GM12875 (cell line): ENCODE measurements around the gene LPAR1.

Source experiments
- H3K4me3 ChIP-seq: one replicate; pipeline ENCODE4 v1.5.1; 2011; ENCODE audit warnings: low read depth, low read length, control low read depth
- TF ChIP-seq, protein P1 (sequence below): IDR thresholded peaks from 2 replicates; pipeline ENCODE4 v1.5.1; 2011; ENCODE audit warnings: low read depth, mild to moderate bottlenecking, control low read depth, inconsistent platforms, low read length, moderate library complexity, borderline replicate concordance; ENCODE audit not compliant: insufficient read depth

Gene LPAR1

DNA sequence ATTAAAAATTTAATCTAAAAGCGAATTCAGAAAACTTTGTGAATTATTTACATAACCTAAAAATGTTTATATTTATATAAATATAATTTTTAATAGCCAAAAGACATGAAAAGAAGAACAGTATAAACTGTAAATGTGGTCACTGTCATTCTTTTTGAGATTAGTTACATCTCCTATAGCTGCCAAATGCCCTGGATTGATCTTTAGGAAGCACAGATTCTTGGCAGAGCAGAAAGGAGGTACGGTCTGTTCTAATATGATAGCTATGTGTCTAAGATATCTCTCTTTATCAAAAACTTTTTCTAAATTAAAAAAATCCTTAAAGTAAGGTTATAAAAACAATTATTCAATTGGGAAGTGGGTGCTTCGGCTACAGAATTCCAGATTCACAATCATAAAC lies 151.0 kb downstream of the LPAR1 start:
- H3K4me3 ChIP-seq, result no peak overlapping the region
- TF ChIP-seq, protein P1, sequence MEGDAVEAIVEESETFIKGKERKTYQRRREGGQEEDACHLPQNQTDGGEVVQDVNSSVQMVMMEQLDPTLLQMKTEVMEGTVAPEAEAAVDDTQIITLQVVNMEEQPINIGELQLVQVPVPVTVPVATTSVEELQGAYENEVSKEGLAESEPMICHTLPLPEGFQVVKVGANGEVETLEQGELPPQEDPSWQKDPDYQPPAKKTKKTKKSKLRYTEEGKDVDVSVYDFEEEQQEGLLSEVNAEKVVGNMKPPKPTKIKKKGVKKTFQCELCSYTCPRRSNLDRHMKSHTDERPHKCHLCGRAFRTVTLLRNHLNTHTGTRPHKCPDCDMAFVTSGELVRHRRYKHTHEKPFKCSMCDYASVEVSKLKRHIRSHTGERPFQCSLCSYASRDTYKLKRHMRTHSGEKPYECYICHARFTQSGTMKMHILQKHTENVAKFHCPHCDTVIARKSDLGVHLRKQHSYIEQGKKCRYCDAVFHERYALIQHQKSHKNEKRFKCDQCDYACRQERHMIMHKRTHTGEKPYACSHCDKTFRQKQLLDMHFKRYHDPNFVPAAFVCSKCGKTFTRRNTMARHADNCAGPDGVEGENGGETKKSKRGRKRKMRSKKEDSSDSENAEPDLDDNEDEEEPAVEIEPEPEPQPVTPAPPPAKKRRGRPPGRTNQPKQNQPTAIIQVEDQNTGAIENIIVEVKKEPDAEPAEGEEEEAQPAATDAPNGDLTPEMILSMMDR, result no peak

DNA sequence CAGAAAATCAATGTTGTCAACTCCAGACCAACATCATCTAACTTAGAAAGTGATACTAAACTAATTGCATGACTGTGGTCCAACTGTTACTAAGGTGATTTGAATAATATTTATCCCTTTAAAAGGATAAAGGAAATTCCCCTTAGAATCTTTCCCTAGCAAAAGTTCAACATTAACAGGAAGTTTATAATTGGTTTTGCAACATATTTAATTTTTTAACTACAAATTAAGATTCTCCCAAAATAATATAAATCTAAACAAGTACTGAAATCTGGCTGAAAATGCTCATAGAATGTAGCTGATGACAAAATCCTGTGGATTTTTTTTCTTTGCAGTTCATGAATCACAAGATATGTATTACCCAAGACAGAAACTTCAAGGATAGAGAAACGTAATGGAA lies 151.4 kb downstream of the LPAR1 start:
- no peak overlapping the region for H3K4me3 ChIP-seq
- TF ChIP-seq, protein P1, result no peak

DNA sequence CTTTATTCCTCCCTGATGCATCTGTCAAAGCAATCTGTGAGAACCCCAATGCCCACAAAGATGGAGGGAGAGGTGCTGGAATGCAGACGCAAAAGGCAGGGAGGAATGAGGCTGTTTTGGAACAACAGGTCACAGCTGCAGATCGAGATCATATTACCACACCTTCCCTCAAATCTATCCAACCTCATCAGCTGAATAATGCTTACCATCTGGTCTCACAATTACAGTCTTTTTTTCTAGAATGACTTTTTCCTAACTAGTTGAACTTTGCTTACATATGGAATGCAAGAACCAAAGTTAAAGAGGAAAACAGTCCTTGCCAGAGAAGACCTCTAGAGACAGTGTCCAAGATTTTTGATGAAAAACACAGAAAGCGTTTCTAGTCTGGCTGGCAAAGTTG lies 158.1 kb downstream of the LPAR1 start:
- no peak overlapping the region for H3K4me3 ChIP-seq
- TF ChIP-seq, protein P1, result no peak

DNA sequence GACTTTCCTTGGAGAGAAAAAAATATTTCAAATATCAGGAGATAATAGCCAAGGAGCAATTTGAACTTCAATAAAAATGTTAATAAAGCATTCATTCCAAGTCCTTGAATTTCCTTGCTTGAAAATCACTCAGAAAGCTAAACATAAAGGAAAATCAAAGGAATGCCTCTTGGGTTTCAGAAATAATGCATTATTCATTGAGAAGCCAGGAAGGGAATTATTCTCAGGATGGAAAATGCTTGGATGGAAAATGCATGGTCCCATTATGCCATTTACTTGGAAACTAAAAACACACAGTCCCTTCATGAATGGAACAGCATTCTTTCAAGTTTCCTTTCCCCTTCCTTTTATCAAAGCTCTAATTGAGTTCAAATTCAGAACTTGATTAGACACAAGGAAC lies 160.9 kb downstream of the LPAR1 start:
- no peak overlapping the region for H3K4me3 ChIP-seq
- TF ChIP-seq, protein P1, result no peak

DNA sequence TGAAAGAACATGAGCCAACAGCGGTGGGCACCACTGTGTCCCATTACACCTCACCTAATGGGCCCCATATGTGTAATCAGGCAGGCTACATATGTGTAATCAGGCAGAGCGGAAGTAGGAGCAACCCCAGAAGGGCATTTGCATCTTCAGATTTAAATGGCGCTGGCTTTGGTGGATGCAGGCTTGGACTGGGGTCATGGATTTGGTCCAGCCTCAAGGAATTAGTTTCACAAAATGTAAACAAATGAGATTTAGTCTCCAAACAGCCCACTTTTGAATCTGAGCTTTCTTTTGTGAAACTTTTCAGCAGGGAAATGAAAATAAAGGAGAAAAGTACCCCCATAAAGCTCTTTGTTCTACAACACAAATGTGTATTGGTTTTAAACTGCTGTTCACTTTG lies 161.3 kb downstream of the LPAR1 start:
- TF ChIP-seq, protein P1, result no peak
- H3K4me3 ChIP-seq, result no peak overlapping the region

DNA sequence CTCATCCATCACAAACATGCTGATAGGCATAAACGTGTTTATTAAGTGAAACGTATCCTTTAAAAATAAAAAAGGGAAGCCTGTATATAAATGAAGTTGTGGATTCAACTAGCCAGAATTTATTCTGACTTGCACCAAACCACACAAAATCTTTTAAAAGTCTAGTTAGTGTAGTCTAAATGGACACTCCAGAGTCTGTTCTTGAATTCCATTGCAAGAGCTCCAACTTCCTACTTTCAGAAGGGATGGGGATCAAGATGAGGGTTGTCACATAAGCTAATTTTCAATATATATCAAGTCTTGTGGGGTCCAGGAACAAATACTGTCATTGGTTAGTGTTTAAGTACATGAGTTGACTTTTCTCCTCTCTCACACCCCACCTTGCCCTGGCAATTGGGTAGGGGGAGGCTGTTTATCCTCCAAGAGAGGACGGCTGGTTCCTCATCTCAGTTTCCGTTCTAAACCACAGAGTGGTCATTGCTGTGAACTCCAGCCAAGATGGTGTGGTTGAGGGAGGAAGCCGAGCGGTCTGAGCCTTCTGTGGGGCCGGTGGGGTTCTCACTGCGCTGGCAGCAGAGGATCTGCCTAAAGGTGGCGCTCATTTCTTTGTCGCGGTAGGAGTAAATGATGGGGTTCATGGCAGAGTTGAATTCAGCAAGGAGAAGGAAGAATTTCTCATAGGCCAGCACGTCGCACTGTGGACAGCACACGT lies 163.2 kb downstream of the LPAR1 start:
- no peak overlapping the region for H3K4me3 ChIP-seq
- TF ChIP-seq, protein P1, result peak; percentile 47; the same call in 1 of the 2 replicates

DNA sequence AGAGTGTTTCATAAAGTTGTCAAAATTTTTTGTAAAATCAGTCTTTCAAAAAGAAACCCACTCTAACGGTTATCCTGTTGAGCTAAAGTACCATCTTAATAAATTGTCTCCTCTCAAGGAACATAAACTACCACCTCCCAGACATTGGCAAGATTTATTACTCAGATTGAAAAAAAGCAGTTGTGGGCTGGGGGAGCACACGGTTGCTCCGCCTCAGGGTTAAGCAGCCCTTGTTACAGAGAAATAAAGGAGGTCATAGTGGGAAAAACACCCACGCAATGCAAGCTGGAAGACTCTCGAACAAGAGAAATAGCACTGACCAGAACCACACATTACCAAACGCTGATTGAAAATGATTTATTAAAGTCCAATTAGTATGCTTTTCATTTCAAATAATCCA lies 165.3 kb downstream of the LPAR1 start:
- TF ChIP-seq, protein P1, result no peak
- H3K4me3 ChIP-seq, result no peak overlapping the region
